Measurements from ENCODE around the gene CLSTN2.

Gene CLSTN2

DNA sequence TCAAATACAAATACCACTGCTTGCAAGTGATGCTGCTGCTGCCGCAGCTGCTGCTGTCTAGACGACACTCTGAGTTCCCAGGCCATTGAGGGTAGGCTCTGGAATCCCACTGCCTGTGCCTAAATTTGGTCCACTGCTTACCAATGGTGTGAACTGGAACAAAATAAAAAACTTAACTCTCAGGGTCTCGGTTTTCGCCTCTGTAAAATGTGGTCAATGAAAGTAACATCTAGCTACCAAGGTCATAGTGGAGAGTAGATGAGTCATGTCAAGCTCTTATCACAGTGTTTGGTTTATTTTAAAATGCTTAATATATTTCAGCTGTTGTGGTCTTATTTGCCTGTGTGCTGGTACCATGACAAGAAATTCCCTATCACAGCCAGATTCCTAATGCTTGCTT lies 299.3 kb downstream of the CLSTN2 start:
- TF ChIP-seq CTCF (IDR thresholded peaks at IDR 0.05; ENCODE audit: insufficient read depth, low read depth, low read length, missing control alignments) = no peak

DNA sequence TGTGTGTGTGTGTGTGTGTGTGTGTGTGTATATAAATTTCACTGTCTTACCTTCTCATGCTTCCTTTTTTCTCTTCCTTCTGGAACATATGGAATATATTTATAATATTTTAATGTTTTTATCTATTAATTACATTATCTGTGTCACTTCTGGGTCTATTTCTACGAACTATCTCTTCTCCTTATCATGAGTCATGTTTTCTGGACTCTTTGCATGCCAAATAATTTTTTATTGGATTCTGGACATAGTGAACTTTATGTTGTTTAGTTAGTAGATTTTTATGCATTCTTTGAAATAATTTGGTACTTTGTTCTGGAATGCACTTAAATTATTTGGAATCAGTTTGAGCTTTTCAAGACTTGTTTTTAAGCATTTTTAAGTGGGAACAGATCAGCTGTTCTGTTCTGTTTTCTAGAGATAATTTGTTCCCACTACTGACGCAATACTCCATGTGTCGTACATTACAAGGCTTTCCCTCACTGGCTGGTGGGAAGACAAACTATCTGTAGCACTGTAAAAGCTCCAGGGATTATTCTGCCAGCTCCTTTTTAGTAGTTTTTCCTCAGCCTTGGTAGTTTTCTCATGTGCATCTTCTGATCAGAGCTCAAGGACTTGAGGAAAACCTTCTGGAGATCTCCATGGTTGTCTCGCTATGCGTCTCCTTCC lies 302.0 kb downstream of the CLSTN2 start:
- DNase-seq (ENCODE audit: low read depth) = no peak
- H3K4me3 ChIP-seq (ENCODE audit: low read depth, low read length) = no peak overlapping the region
- TF ChIP-seq CTCF (IDR thresholded peaks at IDR 0.05; ENCODE audit: insufficient read depth, low read depth, low read length, missing control alignments) = no peak

More for the DNA sequence above, 299.3 kb downstream of the CLSTN2 start:
- H3K4me3 ChIP-seq (ENCODE audit: low read depth, low read length) = no peak overlapping the region
- DNase-seq (ENCODE audit: low read depth) = no peak

GRCh38 chr3:140238646-140239314 lies 303.8 kb downstream of the CLSTN2 start:
- TF ChIP-seq CTCF (IDR thresholded peaks at IDR 0.05; ENCODE audit: insufficient read depth, low read depth, low read length, missing control alignments) = no peak
- DNase-seq (ENCODE audit: low read depth) = no peak
- no peak overlapping the region for H3K4me3 ChIP-seq (ENCODE audit: low read depth, low read length)

GRCh38 chr3:140242818-140243276 lies 307.9 kb downstream of the CLSTN2 start:
- no peak overlapping the region for H3K4me3 ChIP-seq (ENCODE audit: low read depth, low read length)
- no peak for TF ChIP-seq CTCF (IDR thresholded peaks at IDR 0.05; ENCODE audit: insufficient read depth, low read depth, low read length, missing control alignments)
- no peak for DNase-seq (ENCODE audit: low read depth)

- no peak for DNase-seq (ENCODE audit: low read depth)
- TF ChIP-seq CTCF (IDR thresholded peaks at IDR 0.05; ENCODE audit: insufficient read depth, low read depth, low read length, missing control alignments) = no peak
- H3K4me3 ChIP-seq (ENCODE audit: low read depth, low read length) = no peak overlapping the region
Measured at GRCh38 chr3:140243575-140243974, 308.6 kb downstream of the CLSTN2 start.

GRCh38 chr3:140244893-140245292 lies 309.9 kb downstream of the CLSTN2 start:
- DNase-seq (ENCODE audit: low read depth) = no peak

More at GRCh38 chr3:140244893-140245292, 309.9 kb downstream of the CLSTN2 start:
- H3K4me3 ChIP-seq (ENCODE audit: low read depth, low read length) = no peak overlapping the region
- no peak for TF ChIP-seq CTCF (IDR thresholded peaks at IDR 0.05; ENCODE audit: insufficient read depth, low read depth, low read length, missing control alignments)
